ENCODE data around the gene TNFSF10. TPM values are rescaled to one million over a fixed set of nuclear protein-coding genes. Genes with fewer than 3 reads are reported as not detected.

TNFSF10 gene
- total RNA-seq, 1 donor from 2014 or later = 19.8 TPM

DNA sequence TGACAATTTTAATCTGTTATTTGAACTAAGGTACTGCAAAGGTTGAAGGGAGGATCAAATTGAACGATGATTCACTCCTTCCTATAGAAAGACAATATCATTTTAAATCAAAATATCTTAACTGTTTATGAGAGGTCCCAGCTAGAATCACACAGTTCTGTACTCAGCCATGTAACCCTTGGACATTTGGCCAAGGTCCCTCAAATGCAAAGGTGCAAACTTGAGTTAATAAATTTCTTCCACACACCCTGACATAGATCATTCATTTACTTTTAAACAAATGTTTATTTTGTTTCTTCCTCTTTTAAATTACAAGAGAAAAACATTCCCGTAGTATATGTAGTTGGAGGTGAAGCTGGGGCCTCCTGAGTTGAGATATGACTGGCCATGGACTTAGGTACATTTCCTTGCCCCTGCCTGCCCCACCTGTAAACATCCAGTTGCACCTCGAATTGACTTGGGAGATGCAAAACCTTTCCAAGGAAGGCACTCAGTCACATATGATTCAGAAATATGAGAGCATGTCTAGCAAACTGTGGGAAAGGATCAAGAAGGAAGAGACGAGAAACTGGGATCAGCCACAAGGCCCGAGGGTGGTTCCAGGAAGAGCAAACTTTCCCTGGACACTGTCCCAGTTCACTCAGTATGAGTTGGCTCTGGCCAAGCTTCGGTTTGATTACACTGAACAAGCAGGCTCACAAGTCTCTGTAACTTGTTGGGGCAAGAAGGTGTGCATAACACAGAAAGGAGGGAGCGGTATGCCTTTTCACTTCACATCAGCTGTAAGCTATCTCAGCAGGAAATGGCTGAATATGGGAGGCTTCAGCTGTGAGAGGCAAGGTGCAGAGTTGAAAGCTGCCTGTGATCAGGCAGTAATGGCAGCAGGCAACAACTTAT lies 6.7 kb downstream of the TNFSF10 start:
- DNase-seq = no peak

DNA sequence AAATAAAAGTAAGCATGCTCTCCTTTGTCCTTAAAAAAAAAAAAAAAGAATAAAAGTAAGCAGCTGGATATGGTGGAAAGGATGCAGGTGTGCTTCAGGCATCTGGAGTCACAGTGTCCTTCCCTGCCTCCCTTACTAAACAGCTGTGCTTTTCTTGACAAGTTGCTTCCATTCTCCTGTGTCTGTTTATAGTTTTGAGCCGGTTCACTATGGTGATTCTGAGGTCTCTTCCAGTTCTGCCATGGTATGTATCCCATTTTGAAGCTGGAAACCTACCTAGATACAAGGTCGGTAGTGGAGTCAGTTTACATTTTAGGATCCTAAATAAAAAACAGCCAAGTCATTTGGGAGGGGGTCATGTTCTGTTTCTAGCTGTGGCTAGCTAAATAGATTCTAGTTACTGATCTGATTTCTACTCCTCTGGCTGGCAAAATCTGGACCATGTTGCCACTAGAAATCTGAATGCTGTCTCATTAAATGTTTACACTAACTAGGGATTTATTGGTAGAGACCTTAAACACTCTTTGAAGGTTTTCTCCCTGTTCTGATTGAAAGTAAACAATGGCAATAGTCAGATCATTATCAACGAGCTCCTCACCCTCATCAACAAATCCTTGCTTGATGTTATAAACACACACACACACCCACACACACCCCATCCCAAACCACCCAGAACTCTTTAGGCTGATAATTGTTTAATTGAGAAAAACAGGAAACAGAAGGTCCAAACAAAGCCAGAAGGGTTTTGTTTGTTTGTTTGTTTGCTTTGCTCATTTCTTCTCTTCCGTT lies 7.9 kb downstream of the TNFSF10 start:
- no peak for DNase-seq

DNA sequence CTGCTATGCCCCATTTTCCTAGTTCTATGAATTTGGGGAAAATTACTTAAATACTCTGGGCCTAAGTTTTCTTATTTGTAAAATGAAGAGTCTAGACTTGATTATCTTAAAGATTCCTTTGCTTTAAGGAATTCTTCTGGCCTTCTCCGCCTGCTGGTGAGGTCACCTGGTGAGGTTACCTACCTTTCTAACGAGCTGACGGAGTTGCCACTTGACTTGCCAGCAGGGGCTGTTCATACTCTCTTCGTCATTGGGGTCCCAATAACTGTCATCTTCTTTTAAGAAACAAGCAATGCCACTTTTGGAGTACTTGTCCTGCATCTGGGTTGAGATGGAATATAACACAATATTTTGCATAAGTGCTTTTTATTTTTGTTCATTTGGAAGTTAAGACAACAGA lies 8.6 kb downstream of the TNFSF10 start:
- DNase-seq = no peak

GRCh38 chr3:172513488-172513887 lies 9.7 kb downstream of the TNFSF10 start:
- peak; percentile 26 for DNase-seq

GRCh38 chr3:172511783-172512762 lies 11.2 kb downstream of the TNFSF10 start:
- DNase-seq = no peak

DNA sequence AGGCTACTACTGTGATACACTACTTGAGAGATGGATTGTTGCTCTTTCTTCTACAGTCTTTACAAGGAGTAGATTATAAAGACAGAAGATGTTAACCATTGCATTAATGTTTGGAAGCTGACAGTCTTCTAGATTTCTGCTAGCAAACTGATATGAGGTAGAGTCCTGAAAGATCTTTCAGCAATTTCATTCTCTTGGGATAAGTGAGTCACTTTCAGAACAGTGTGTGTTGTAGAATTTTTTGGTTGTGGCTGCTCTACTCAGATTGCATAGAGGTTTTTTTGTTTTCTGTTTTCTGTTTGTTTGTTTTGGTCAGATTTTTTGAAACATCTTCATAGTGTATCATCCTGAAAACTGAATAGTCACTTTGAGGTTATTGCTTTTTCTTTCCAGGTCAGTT lies 17.1 kb downstream of the TNFSF10 start:
- DNase-seq = no peak

GRCh38 chr3:172501540-172501939 lies 21.7 kb downstream of the TNFSF10 start:
- DNase-seq = no peak

- DNase-seq = peak; percentile 20
These were observed 33.0 kb downstream of the TNFSF10 start for GRCh38 chr3:172490198-172490669.

DNA sequence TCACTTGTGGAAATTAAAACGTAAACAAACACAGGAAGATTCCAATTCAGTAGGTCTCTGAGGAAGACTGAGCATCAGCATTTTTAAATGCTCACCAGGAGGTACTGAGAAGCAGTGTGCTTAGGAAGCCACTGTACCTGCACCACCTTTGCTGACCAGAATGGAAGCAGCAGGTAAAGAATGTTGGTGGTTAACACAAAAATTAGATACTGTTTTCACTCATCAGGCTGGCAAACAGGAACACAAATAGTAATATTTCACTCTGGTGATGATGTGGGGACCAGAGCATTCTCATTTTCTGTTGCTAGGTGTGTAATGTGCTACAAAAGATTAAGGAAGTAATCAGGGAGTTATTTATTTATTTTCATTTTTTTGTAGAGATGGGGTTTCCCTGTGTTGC lies 45.1 kb downstream of the TNFSF10 start:
- no peak for DNase-seq

DNA sequence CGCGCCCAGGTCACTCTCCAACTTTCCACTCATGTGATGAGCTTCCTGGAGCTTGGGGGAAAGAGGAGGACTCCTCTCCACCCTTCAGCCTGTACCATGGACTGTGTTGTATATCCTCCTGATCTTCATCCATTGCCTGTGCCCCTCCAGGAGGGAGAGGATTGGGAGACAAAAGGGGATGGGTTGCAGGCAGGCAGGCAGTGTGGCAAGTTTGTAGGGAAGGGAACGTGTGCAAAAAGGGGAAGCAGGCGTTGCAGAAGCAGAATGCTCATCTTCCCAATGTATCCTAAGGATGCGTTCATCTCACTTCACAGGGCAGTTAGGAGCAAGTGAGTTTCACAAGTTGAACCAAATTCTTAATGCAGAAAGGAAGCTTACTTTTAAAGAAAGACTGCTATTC lies 46.9 kb downstream of the TNFSF10 start:
- no peak for DNase-seq

DNA sequence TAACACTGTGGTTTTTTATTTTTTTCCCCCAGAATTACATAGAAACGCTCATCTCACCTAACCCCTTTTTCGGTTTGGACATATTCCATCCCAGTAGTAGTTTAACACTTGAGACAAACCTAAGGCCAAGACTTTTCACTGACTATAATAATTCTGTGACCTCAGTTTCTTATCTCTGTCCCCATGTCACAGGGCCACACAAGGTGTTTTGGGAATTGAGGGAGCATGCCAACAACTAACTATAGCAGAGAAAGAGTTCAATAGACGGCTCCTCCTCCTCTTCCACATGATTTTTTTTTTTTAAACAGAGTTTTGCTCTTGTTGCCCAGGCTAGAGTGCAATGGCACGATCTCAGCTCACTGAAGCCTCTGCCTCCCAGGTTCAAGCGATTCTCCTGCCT lies 47.5 kb downstream of the TNFSF10 start:
- DNase-seq = no peak

DNA sequence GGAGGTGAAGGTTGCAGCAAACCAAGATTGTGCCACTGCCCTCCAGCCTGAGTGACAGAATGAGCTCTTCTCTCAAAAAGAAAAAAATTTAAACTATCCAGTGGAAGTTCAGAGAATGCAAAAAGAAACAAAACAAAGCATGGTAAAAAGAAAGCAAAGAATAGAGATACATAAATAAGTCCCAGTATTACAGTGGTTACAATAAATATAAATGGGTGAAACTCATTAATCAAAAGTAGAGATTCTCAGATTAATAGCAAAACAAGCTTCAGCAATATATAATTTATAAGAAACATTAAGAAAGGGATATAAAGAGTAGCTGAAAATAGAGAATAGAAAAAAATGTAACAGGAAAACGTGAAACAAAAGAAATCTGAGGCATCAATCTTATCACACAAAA lies 51.3 kb downstream of the TNFSF10 start:
- no peak for DNase-seq

- DNase-seq = no peak
These were observed 52.6 kb downstream of the TNFSF10 start for GRCh38 chr3:172470588-172470987.

GRCh38 chr3:172467170-172467824 lies 55.9 kb downstream of the TNFSF10 start:
- no peak for DNase-seq

DNA sequence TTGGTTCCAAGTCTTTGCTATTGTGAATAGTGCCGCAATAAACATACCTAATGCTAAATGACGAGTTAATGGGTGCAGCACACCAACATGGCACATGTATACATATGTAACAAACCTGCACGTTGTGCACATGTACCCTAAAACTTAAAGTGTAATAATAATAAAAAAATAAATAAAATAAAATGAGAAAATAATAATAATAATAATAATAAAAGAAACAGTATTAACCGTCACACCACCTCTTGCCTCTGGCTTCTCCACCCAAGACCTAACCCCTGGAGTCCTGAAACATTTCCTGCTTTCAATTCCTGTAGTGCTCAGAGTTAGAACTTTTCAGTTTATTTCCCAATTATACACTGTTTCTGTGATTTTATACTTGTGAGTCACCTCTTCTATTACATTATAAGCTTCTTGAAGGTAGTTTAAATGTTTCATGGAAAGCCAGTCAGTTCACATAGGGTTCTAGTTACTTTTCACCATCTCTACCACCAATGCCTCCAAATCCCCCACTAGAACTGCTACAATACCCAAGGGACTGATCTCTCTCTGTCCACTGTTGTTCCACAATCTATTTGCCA lies 56.6 kb downstream of the TNFSF10 start:
- no peak for DNase-seq

DNA sequence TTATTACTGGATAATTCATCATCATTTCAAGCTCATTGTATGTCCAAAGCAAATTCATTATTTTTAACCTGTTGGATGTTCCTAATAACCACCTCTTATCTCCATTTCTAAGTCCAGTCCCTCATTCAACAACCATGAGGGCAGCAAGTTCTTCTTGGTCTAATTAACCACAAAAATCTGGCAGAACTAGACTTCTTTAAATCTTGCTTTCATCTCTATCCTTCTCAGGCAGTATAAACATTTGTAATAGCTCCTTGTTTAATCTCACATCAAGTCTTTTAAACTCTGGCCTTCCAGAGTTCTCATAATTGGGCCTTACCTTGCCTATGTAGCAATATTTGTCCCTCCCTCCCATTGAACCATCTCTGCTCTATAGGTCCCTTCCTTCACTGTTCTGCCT lies 57.9 kb downstream of the TNFSF10 start:
- no peak for DNase-seq

DNA sequence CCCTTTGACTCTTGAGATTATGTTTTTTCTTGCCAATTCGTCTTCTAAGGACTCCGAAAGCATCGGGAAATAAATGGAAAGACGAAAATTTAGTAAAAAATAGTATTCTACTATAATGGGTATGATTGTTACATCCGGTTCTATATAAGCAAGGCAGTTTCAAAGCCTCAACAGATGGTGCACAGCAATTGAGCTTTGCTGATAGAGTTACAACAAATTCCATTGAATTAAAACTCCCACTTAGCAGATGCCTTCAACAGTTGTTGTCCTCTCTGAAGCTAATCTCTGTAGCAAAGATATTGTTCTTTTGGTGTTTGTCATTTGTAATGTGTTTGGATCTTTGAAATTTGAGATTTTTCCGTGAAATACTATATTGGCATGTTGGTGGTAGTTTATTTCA lies 58.9 kb downstream of the TNFSF10 start:
- DNase-seq = no peak

- no peak for DNase-seq
These were observed 61.6 kb downstream of the TNFSF10 start for GRCh38 chr3:172461530-172462138.

DNA sequence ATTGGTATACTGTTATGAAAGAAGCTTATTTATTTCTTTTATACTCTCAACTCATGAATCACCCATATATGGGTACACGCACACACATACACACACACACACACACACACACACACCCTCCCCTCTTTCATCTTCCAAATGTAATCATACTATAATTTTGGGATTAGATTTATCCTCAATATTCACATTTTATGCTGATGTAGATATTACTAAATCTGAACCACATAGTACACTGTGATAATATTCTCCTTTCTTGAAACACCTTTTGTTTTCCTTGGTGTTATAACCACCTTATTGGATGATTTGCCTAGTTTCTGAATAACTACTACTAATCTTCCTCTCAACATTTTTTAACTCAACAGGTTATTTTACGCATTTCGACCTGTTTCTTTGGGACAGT lies 66.8 kb downstream of the TNFSF10 start:
- DNase-seq = no peak
